HG03196 (cell line): Measurements from ENCODE around the gene CD177.
"Not testable (repeated sequence)": the region's sequence is repeated elsewhere in the genome, so short reads cannot be mapped to it uniquely, and the experiment has no call there.

Experiments used
- ATAC-seq: cut with Tn5 transposase; IDR thresholded peaks from one replicate; pipeline ENCODE4 v1.9.1; 2021; ENCODE audit not compliant: unreplicated experiment

Gene CD177

GRCh38 chr19:43380771-43381386 lies 27.4 kb downstream of the CD177 start:
- ATAC-seq = no peak

GRCh38 chr19:43382586-43383216 lies 29.2 kb downstream of the CD177 start:
- ATAC-seq = not testable (repeated sequence)

GRCh38 chr19:43383254-43383653 lies 29.8 kb downstream of the CD177 start:
- ATAC-seq = not testable (repeated sequence)

GRCh38 chr19:43383759-43384158 lies 30.3 kb downstream of the CD177 start:
- not testable (repeated sequence) for ATAC-seq

- ATAC-seq = not testable (repeated sequence)
These were observed 37.5 kb downstream of the CD177 start for GRCh38 chr19:43390903-43391551.

- not testable (repeated sequence) for ATAC-seq
These were observed 38.1 kb downstream of the CD177 start for GRCh38 chr19:43391552-43391935.

- not testable (repeated sequence) for ATAC-seq
These were observed 40.0 kb downstream of the CD177 start for GRCh38 chr19:43393501-43393900.

- ATAC-seq = no peak
These were observed 42.1 kb downstream of the CD177 start for GRCh38 chr19:43395561-43395960.

- no peak for ATAC-seq
These were observed 52.8 kb downstream of the CD177 start for GRCh38 chr19:43406297-43406696.

GRCh38 chr19:43407416-43408005 lies 54.0 kb downstream of the CD177 start:
- ATAC-seq = no peak

- no peak for ATAC-seq
These were observed 54.6 kb downstream of the CD177 start for GRCh38 chr19:43408043-43408442.

GRCh38 chr19:43409415-43409814 lies 55.9 kb downstream of the CD177 start:
- ATAC-seq = no peak

GRCh38 chr19:43412441-43412840 lies 59.0 kb downstream of the CD177 start:
- no peak for ATAC-seq
